Keratinocyte (primary cell): Measurements from ENCODE around the gene RSPH10B.
"Not testable (repeated sequence)": the region's sequence is repeated elsewhere in the genome, so short reads cannot be mapped to it uniquely, and the experiment has no call there.

Experiments used
- CTCF ChIP-seq, 3 experiments: IDR thresholded peaks in 1 of 3; conservative IDR thresholded peaks in 1 of 3; optimal IDR thresholded peaks in 1 of 3; 2 replicates in 2 of 3; 3 replicates in 1 of 3; pipeline versions ENCODE3 to v1.5.1; 2011; ENCODE audit warnings: low read length in 3 of 3, mild to moderate bottlenecking in 3 of 3, moderate library complexity in 2 of 3, control low read depth in 1 of 3, inconsistent platforms in 1 of 3; ENCODE audit not compliant: insufficient read depth in 2 of 3; ENCODE audit errors: extremely low read depth in 1 of 3
- EZH2 ChIP-seq: IDR thresholded peaks from one replicate; pipeline ENCODE4 v1.6.1; 2012; ENCODE audit warnings: inconsistent platforms, mild to moderate bottlenecking, low read length, moderate library complexity

DNA sequence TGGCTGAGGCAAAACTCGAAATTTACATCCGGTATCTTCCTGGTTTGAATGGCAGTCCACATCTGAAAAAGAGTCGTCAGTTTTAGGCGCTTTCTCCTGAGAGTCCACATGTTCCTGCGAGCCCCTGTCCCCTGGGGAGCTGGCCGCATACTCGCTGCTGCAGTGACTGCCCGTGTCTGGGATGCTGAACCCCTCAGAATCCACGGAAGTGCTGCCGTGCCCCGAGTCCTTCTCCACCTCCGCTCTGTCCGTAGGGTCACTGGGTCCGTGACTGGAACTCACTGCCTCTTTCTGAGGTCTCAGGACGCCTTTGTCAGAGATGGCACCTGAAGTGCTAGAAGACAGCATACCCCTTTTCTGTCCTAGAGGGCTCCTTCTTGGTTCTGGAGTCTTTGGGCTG lies 16.6 kb upstream of the RSPH10B start:
- TF ChIP-seq CTCF (optimal IDR thresholded peaks at IDR 0.05 in 1 of 3, IDR thresholded peaks at IDR 0.05 in 1 of 3, conservative IDR thresholded peaks at IDR 0.05 in 1 of 3; ENCODE audit: extremely low read depth in 1 of 3, insufficient read depth in 2 of 3, low read length in 3 of 3); EZH2: not testable (repeated sequence)
